GM20431 (cell line): ENCODE data around the gene SLC25A22.

Experiments
- in situ Hi-C: fragments of 300-500 bp; cut with MseI, MboI; formaldehyde crosslinking; loops from one replicate; pipeline ENCODE4 v1.15.0; 2020; ENCODE audit warnings: low sequenced_read_pairs; ENCODE audit not compliant: unreplicated experiment

The SLC25A22 gene

DNA sequence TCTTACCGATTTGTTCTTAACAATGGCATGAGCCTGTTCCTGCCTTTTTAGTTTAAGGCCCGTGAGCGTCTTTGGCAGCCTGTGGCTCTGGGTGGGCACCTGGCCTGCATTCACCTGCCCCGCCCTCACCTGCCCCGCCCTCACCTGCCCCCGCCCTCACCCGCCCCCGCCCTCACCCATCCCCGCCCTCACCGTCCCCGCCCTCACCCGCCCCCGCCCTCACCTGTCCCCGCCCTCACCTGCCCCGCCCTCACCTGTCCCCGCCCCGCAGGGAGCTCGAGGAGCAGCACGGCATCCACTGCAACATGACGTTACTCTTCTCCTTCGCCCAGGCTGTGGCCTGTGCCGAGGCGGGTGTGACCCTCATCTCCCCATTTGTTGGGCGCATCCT lies 35.0 kb downstream of the SLC25A22 start:
- in situ Hi-C loops: no loop called here

GRCh38 chr11:762421-763072 lies 35.5 kb downstream of the SLC25A22 start:
- in situ Hi-C loops: no loop called here

DNA sequence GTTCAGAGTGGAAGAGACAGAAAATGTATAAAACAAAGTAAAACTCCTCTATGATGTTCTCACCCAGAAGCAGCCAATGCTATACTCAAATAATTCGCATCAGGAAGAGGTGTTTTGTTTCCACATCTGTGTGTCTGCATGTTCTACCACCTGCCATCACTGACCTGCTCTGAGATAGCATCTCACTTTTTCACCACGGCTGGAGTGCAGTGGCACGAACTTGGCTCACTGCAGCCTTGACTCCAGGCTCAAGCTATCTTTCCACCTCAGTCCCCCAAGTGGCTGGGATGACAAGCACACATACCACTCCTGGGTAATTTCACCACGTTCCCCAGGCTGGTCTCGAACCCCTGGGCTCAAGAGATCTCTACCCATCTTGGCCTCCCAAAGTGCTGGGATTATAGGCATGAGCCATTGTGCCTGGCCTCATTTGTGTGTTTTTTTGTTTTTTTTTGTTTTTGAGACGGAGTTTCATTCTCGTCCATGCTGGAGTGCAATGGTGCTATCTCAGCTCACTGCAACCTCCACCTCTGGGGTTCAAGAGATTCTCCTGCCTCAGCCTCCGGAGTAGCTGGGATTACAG lies 36.5 kb downstream of the SLC25A22 start:
- in situ Hi-C loops: no loop called here

DNA sequence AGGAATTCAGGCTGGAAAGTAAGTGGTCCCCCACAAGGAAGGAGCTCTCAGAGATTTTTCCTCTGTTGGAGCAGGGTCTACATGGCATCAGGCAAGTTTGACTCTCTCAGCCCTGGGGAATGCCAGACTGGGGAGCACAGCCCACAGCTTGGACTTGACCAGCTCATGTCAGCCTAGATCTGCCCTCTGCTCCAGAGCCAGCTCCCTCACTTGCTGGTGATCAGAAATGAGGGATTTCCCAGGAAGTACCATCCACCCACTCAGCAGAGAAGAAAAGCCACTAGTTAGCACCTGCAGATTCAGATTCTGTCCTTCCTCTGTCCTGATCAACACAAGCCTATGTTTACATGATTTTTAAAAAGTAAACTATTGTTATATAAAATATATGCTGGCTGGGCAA lies 37.8 kb downstream of the SLC25A22 start:
- in situ Hi-C loops: no loop called here

DNA sequence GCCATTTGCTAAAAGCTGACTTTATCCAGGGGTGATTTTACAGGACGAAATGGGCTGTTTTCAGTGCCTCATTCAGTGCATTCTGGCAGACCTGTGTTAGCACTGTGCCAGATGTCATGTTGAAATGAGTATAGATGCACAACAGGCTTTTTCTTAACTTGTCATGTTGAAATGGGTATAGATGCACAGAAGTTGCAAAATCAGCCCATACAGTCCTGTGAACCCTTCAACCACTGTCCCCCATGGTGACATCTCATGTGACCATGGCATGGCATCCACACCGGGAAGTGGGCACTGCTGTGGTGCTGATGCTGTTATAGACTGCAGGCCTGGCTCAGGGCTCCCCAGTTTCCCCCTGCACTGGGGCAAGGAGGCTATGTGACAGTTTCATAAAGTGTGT lies 48.4 kb downstream of the SLC25A22 start:
- in situ Hi-C loops: no loop called here

- in situ Hi-C loops: no loop called here
These were observed 50.1 kb downstream of the SLC25A22 start for GRCh38 chr11:748007-748359.

DNA sequence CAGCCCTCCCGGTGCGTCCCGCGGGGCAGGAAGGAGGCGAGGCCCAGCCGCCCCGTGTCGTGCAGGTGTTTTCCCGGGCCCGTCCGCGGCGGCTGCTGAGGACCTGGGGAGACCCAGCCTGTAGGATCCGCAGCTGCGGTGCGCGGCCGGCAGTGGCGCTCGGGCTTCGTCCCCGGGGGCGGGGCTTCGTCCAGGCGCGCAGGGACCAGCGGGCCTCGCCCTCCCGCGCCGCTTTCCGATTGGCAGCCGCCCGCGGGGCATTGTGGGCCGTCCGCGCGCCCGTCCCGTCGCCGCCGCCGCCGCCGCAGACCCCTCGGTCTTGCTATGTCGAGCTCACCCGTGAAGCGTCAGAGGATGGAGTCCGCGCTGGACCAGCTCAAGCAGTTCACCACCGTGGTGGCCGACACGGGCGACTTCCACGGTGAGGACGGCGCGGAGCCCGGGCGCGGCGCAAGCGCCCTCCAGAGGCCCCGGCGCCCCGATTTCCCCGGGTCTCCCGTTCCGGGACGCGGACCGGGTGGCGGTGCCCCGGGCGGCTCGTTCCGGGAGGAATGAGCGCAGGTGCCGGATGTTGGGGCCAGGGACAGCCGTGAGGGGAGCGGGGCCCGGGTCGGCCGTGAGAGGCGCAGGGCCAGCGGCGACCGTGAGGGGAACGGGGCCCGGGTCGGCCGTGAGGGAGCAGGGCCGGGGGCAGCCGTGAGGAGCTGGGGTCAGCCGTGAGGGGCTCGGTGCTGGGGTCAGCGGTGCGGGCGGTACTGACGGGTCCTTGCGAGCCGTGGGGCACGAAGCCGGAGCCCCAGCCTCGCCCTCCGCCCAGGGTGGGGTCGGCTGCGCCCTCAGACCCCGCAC lies 50.7 kb downstream of the SLC25A22 start, which contains the start of gene TALDO1:
TALDO1 (plus strand) TSS at position 307 of the 849 bp plus-strand sequence; CDS start at position 325, 18 bp downstream.
- in situ Hi-C loops: no loop called here

- in situ Hi-C loops: no loop called here
These were observed 51.6 kb downstream of the SLC25A22 start for GRCh38 chr11:746289-747157.

DNA sequence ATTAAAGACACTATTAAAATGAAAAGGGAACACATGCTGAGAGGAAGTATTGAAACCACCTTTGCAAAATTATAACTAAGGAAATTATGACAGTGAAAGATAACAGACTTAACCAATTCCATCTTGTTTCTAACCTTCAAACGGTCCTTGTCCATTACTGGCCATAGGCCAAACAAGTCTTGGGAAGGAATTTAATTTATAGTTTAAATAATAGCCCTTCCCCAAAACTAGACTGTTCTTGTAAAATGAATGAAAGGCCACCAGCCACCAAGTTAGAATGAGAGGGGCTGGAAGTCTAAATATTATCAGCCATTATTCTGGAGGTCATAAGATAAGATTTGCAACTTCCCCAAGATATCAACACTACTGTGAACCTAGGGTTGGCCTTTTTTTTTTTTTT lies 52.7 kb downstream of the SLC25A22 start:
- in situ Hi-C loops: no loop called here

DNA sequence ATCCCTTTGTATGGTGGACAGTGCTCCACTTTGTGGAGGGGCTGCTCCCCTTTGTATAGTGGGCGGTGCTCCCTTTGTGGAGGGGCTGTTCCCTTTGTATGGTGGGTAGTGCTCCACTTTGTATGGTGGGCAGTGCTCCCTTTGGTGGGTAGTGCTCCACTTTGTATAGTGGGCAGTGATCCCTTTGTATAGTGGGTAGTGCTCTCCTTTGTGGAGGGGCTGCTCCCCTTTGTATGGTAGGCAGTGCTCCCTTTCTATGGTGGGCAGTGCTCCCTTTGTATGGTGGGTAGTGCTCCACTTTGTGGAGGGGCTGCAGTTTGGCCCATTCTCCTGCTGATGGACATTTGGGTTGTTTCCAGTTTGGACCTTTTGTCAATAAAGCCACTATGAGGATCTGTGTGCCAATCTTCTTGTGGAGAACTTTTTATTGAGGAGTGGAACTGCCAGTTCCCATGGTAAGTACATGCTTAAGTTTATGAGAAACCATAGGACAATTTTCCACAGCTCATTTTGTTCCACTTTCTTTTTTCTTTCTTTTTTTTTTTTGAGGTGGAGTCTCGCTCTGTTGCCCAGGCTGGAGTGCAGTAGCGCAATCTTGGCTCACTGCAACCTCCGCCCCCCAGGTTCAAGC lies 55.4 kb downstream of the SLC25A22 start:
- in situ Hi-C loops: no loop called here

DNA sequence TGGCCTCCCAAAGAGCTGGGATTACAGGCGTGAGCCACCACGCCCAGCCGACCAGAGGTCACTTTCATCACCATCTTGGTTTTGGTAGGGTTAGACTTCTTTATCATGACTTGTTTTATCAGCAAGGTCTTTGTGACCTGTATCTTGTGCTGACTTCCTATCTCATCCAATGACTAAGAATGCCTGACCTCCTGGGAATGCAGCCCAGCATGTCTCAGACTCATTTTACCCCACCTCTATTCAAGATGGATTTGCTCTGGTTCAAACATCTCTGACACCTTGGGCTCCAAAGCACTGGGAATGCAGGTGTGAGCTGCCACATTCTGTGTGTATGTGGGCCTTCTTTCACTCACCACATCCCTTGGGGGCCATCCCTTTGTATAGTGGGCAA lies 55.9 kb downstream of the SLC25A22 start:
- in situ Hi-C loops: no loop called here
